HG03097 (cell line): Measurements from ENCODE around the gene AFF2.

Source experiments
- ATAC-seq: cut with Tn5 transposase; IDR thresholded peaks from one replicate; pipeline ENCODE4 v1.9.1; 2021; ENCODE audit not compliant: unreplicated experiment, low FRiP score

Gene AFF2

GRCh38 chrX:148500423-148501385 is at the start of gene AFF2:
AFF2 (plus strand) TSS chrX:148500617; CDS start chrX:148501098, 481 bp downstream.
- ATAC-seq = no peak

GRCh38 chrX:148457279-148457678 is 43.1 kb upstream of the AFF2 start:
- peak; percentile 60 for ATAC-seq

GRCh38 chrX:148459343-148459742 is 41.1 kb upstream of the AFF2 start:
- ATAC-seq = peak; percentile 90

- ATAC-seq = peak; percentile 97
Measured at GRCh38 chrX:148466292-148466691, 34.1 kb upstream of the AFF2 start.

GRCh38 chrX:148470324-148470723 is 30.1 kb upstream of the AFF2 start:
- no peak for ATAC-seq

- no peak for ATAC-seq
Measured at GRCh38 chrX:148474030-148474429, 26.4 kb upstream of the AFF2 start.

- no peak for ATAC-seq
Measured at GRCh38 chrX:148492057-148492456, 8.4 kb upstream of the AFF2 start.

GRCh38 chrX:148495176-148495575 is 5.2 kb upstream of the AFF2 start:
- ATAC-seq = no peak

GRCh38 chrX:148498067-148498466 is 2.4 kb upstream of the AFF2 start:
- no peak for ATAC-seq

- ATAC-seq = no peak
Measured at GRCh38 chrX:148499638-148500422, 587 bp upstream of the AFF2 start.

GRCh38 chrX:148501386-148502066 is 1.1 kb downstream of the AFF2 start:
- no peak for ATAC-seq

GRCh38 chrX:148504506-148504905 is 4.1 kb downstream of the AFF2 start:
- no peak for ATAC-seq

- ATAC-seq = no peak
Measured at GRCh38 chrX:148507418-148507817, 7.0 kb downstream of the AFF2 start.

GRCh38 chrX:148512453-148512852 is 12.0 kb downstream of the AFF2 start:
- no peak for ATAC-seq

- no peak for ATAC-seq
Measured at GRCh38 chrX:148513661-148514060, 13.2 kb downstream of the AFF2 start.

- ATAC-seq = no peak
Measured at GRCh38 chrX:148517176-148517575, 16.8 kb downstream of the AFF2 start.

GRCh38 chrX:148522006-148522405 is 21.6 kb downstream of the AFF2 start:
- no peak for ATAC-seq

- no peak for ATAC-seq
Measured at GRCh38 chrX:148523303-148524080, 23.1 kb downstream of the AFF2 start.

GRCh38 chrX:148530464-148531077 is 30.2 kb downstream of the AFF2 start:
- ATAC-seq = no peak

- ATAC-seq = no peak
Measured at GRCh38 chrX:148534291-148534690, 33.9 kb downstream of the AFF2 start.
